Peyer's patch (tissue), 4 donors: ENCODE data around the gene ADAT1.

Experiments used
- POLR2A ChIP-seq, 2 donors: fragments of 450-650 bp; IDR thresholded peaks; one replicate each; pipeline ENCODE4 v1.5.1; 2017; ENCODE audit warnings: antibody characterized with exemption in 2 of 2, mild to moderate bottlenecking in 2 of 2, moderate library complexity in 2 of 2
- TF ChIP-seq, protein P1 (sequence below), 6 experiments: fragments of 450-650 bp in 4 of 6; fragments of 200-600 bp in 2 of 6; sonication (generic) in 1 of 6; IDR thresholded peaks; one replicate each; pipeline ENCODE4 v1.5.1; 2017 to 2019; ENCODE audit warnings: antibody characterized with exemption in 6 of 6, mild to moderate bottlenecking in 3 of 6, moderate library complexity in 1 of 6

DNA sequence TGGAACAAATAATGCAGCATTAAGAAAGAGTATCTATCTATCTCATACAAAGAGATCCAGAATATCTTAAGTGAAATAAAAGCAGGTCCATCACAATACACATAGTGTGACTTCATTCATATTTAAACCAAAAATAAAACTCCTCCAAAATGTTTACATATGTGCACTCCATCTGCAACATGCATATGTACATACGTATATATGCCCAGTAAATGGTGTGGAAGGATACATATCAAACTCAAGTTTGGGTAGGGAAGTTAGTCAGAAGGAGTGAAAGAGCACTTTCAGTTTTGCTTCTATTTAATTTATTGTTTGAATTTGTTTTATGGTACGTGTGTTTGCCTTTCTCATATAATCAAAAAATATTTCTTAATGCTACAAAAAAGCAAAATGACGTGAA lies 12.0 kb upstream of the ADAT1 start:
- TF ChIP-seq POLR2A (IDR thresholded peaks at IDR 0.05) = no peak
- TF ChIP-seq, protein P1, sequence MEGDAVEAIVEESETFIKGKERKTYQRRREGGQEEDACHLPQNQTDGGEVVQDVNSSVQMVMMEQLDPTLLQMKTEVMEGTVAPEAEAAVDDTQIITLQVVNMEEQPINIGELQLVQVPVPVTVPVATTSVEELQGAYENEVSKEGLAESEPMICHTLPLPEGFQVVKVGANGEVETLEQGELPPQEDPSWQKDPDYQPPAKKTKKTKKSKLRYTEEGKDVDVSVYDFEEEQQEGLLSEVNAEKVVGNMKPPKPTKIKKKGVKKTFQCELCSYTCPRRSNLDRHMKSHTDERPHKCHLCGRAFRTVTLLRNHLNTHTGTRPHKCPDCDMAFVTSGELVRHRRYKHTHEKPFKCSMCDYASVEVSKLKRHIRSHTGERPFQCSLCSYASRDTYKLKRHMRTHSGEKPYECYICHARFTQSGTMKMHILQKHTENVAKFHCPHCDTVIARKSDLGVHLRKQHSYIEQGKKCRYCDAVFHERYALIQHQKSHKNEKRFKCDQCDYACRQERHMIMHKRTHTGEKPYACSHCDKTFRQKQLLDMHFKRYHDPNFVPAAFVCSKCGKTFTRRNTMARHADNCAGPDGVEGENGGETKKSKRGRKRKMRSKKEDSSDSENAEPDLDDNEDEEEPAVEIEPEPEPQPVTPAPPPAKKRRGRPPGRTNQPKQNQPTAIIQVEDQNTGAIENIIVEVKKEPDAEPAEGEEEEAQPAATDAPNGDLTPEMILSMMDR (IDR thresholded peaks at IDR 0.05) = no peak
